Smooth muscle cell of the brain vasculature (primary cell): Measurements from ENCODE around the gene USP1.

Source experiments
- DNase-seq: peaks from one replicate; pipeline ENCODE4 v3.0.0-alpha.2; 2012; ENCODE audit warnings: low read depth, low spot score

The USP1 gene

GRCh38 chr1:62484824-62485468 is 48.1 kb downstream of the USP1 start:
- DNase-seq = no peak

- DNase-seq = no peak
Observed at GRCh38 chr1:62487956-62488355, 51.1 kb downstream of the USP1 start.

- DNase-seq = no peak
Observed at GRCh38 chr1:62492521-62492920, 55.7 kb downstream of the USP1 start.

GRCh38 chr1:62493656-62494055 is 56.8 kb downstream of the USP1 start:
- no peak for DNase-seq

GRCh38 chr1:62494137-62494536 is 57.3 kb downstream of the USP1 start:
- DNase-seq = no peak

- no peak for DNase-seq
Observed at GRCh38 chr1:62500210-62500609, 63.4 kb downstream of the USP1 start.
